A673 (cell line): ENCODE data around the gene ARHGEF7. TPM values are rescaled to one million over a fixed set of nuclear protein-coding genes. Genes with fewer than 3 reads are reported as not detected.

Experiments used
- BruUV-seq: library from RNA; stranded (reverse); fragments of 400-500 nt; replicated peaks from 2 replicates; lab custom pipeline; 2021; lab: Mats Ljungman, UMichigan
- CTCF ChIA-PET: fragments of 300-600 bp; sonication (Branson Sonifier 250); formaldehyde crosslinking; loops from one replicate; lab custom pipeline; 2022; ENCODE audit warnings: antibody characterized with exemption; lab: Charles Lee
- POLR2A ChIA-PET: fragments of 300-600 bp; sonication (Branson Sonifier 250); formaldehyde crosslinking; loops from one replicate; lab custom pipeline; 2022; ENCODE audit warnings: antibody characterized with exemption; ENCODE audit not compliant: low non-redundant PET; lab: Charles Lee
- DNase-seq: peaks from one replicate; pipeline ENCODE4 v3.0.0-alpha.2; 2015; ENCODE audit warnings: low spot score
- H3K27ac ChIP-seq: fragments of 200-600 bp; sonication (generic); 2 replicates; pipeline ENCODE4 v1.5.1; 2016; ENCODE audit warnings: mixed run types, low read depth, mild to moderate bottlenecking, mixed read lengths, antibody characterized with exemption, low read length; ENCODE audit not compliant: poor library complexity, severe bottlenecking
- H3K27me3 ChIP-seq: fragments of 200-600 bp; sonication (generic); replicated peaks from 2 replicates; pipeline ENCODE4 v1.6.1; 2017; ENCODE audit warnings: mixed run types, low read depth, mild to moderate bottlenecking, mixed read lengths, antibody characterized with exemption, low read length; ENCODE audit not compliant: insufficient read depth, poor library complexity
- H3K36me3 ChIP-seq: fragments of 200-600 bp; sonication (generic); 2 replicates; pipeline ENCODE4 v1.6.1; 2016; ENCODE audit warnings: mixed run types, mild to moderate bottlenecking, mixed read lengths, antibody characterized with exemption, low read length; ENCODE audit not compliant: insufficient read depth, poor library complexity, severe bottlenecking
- H3K4me1 ChIP-seq: fragments of 200-600 bp; sonication (generic); 2 replicates; pipeline ENCODE4 v1.6.1; 2017; ENCODE audit warnings: mixed run types, mild to moderate bottlenecking, mixed read lengths, antibody characterized with exemption, low read length; ENCODE audit not compliant: insufficient read depth, poor library complexity, severe bottlenecking
- H3K4me3 ChIP-seq: fragments of 200-600 bp; sonication (generic); 2 replicates; pipeline ENCODE4 v1.5.1; 2016; ENCODE audit warnings: low read depth, mixed run types, mild to moderate bottlenecking, mixed read lengths, low read length; ENCODE audit not compliant: poor library complexity, severe bottlenecking
- H3K9me3 ChIP-seq: fragments of 200-600 bp; sonication (generic); 2 replicates; pipeline ENCODE4 v1.6.1; 2016; ENCODE audit warnings: mixed run types, low read depth, mild to moderate bottlenecking, mixed read lengths, antibody characterized with exemption, low read length; ENCODE audit not compliant: poor library complexity, severe bottlenecking
- CTCF ChIP-seq: fragments of 300-800, 200-600 bp; sonication (generic); conservative IDR thresholded peaks from 2 replicates; pipeline ENCODE4 v1.5.1; 2017; ENCODE audit warnings: low read depth, mild to moderate bottlenecking, antibody characterized with exemption, low read length, moderate library complexity, mixed read lengths
- EZH2 ChIP-seq: fragments of 200-600 bp; sonication (generic); IDR thresholded peaks from 2 replicates; pipeline ENCODE4 v1.6.1; 2017; ENCODE audit warnings: borderline replicate concordance, low read depth, mild to moderate bottlenecking, mixed read lengths, antibody characterized with exemption, low read length; ENCODE audit not compliant: poor library complexity, severe bottlenecking
- intact Hi-C: fragments of 100-400 bp; cut with micrococcal nuclease; formaldehyde crosslinking; loops from one replicate; pipeline ENCODE4 v1.10.0; 2022; ENCODE audit not compliant: unreplicated experiment
- total RNA-seq: library from RNA; stranded (reverse); gene quantifications from 2 replicates; pipeline ENCODE4 v1.2.3, GENCODE V29; 2021

Gene ARHGEF7
- total RNA-seq, 1 experiment from 2014 or later = 39.9 TPM

- BruUV-seq = no TSS peak
- ChIA-PET CTCF (no interaction called here), POLR2A (no interaction called here)
- Histone ChIP-seq H3K4me1 (no peaks in the 10 kb centered on the region), H3K9me3 (no peaks in the 10 kb centered on the region), H3K27ac (no peak overlapping the region), H3K4me3 (no peak overlapping the region), H3K36me3 (no peaks in the 10 kb centered on the region), H3K27me3 (no peaks in the 10 kb centered on the region)
- intact Hi-C loops = no loop called here
- no peak for DNase-seq
- no peak for TF ChIP-seq EZH2
- TF ChIP-seq CTCF = no peak
Observed at GRCh38 chr13:111323549-111323948, 208.4 kb downstream of the ARHGEF7 start.

GRCh38 chr13:111323950-111324651 lies 209.0 kb downstream of the ARHGEF7 start:
- Histone ChIP-seq H3K27ac (no peak overlapping the region), H3K27me3 (no peaks in the 10 kb centered on the region), H3K36me3 (no peaks in the 10 kb centered on the region), H3K4me3 (no peak overlapping the region), H3K4me1 (no peaks in the 10 kb centered on the region), H3K9me3 (no peaks in the 10 kb centered on the region)
- ChIA-PET CTCF (no interaction called here), POLR2A (no interaction called here)
- DNase-seq = no peak
- intact Hi-C loops = no loop called here
- BruUV-seq = no TSS peak
- TF ChIP-seq CTCF (no peak), EZH2 (no peak)

GRCh38 chr13:111324736-111325135 lies 209.6 kb downstream of the ARHGEF7 start:
- CTCF ChIA-PET = no interaction called here
- no peaks in the 10 kb centered on the region for H3K36me3 ChIP-seq

More at GRCh38 chr13:111324736-111325135, 209.6 kb downstream of the ARHGEF7 start:
- intact Hi-C loops = no loop called here
- no TSS peak for BruUV-seq
- DNase-seq = no peak
- H3K4me1 ChIP-seq = no peaks in the 10 kb centered on the region
- POLR2A ChIA-PET = no interaction called here
- H3K9me3 ChIP-seq = no peaks in the 10 kb centered on the region
- no peak overlapping the region for H3K4me3 ChIP-seq
- no peak for TF ChIP-seq CTCF
- no peaks in the 10 kb centered on the region for H3K27me3 ChIP-seq
- H3K27ac ChIP-seq = no peak overlapping the region
